Mesothelial cell of epicardium (in vitro differentiated cells): ENCODE measurements around the gene RPS27L. TPM values are rescaled to one million over a fixed set of nuclear protein-coding genes. Genes with fewer than 3 reads are reported as not detected.

ENCODE experiments used
- DNase-seq, 2 experiments: peaks; one replicate each; pipeline ENCODE4 v3.0.0; 2021; ENCODE audit warnings: low spot score in 2 of 2; ENCODE audit not compliant: unreplicated experiment in 2 of 2
- H3K27ac Mint-ChIP-seq: 2 replicates; pipeline ENCODE4 v1.8.0; 2021; ENCODE audit warnings: mixed read lengths
- H3K27me3 Mint-ChIP-seq: 2 replicates; pipeline ENCODE4 v1.8.0; 2021; ENCODE audit warnings: low read depth, mixed read lengths
- H3K36me3 Mint-ChIP-seq: 2 replicates; pipeline ENCODE4 v1.8.0; 2021; ENCODE audit warnings: mixed read lengths
- H3K4me1 Mint-ChIP-seq: 2 replicates; pipeline ENCODE4 v1.8.0; 2021; ENCODE audit warnings: mixed read lengths
- H3K4me3 Mint-ChIP-seq: 2 replicates; pipeline ENCODE4 v1.8.0; 2021; ENCODE audit warnings: mild to moderate bottlenecking, moderate library complexity, mixed read lengths
- H3K9me3 Mint-ChIP-seq: 2 replicates; pipeline ENCODE4 v1.8.0; 2021; ENCODE audit warnings: mixed read lengths
- CTCF ChIP-seq: fragments of 200-600 bp; sonication (generic); IDR thresholded peaks from one replicate; pipeline ENCODE4 v1.5.0; 2021; ENCODE audit warnings: antibody characterized with exemption; ENCODE audit not compliant: unreplicated experiment
- total RNA-seq: library from RNA; stranded (reverse); gene quantifications from 3 replicates; pipeline ENCODE4 v1.2.1, GENCODE V29; 2021

The RPS27L gene
- total RNA-seq, 1 donor from 2014 or later: 130 TPM

GRCh38 chr15:63194302-63194701 lies 37.0 kb upstream of the RPS27L start:
- no peak for TF ChIP-seq CTCF
- Mint-ChIP-seq H3K36me3 (no peaks in the 10 kb centered on the region), H3K4me3 (no peak overlapping the region), H3K27me3 (no peaks in the 10 kb centered on the region), H3K4me1 (peaks cover 45% of the 10 kb centered on the region), H3K27ac (no peak overlapping the region), H3K9me3 (no peaks in the 10 kb centered on the region)
- DNase-seq: no peak

DNA sequence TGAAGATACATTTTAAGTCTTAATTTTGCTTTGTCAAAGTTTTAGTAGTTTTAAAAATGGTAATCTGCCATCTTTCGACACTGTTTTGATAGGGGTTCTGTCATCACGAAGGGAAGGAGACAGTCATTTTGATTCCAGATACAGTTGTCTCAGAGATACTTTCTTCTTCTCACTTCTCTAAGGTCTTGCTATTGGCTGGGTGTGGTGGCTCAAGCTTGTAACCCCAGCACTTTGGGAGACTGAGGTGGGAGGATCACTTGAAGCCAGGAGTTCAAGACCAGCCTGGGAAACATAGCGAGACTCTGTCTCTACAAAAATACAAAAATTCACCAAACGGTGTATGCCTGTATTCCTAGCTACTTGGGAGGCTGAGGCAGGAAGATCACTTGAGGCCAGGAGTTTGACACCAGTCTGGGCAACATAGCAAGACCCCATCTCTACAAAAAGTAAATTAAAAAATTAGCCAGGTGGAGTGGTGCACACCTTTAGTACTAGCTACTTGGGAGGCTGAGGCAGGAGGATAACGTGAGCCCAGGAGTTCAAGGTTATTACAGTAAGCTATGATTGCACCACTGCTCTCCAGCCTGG lies 35.4 kb upstream of the RPS27L start:
- Mint-ChIP-seq H3K27me3 (no peaks in the 10 kb centered on the region), H3K9me3 (no peaks in the 10 kb centered on the region), H3K36me3 (no peaks in the 10 kb centered on the region), H3K4me1 (peaks cover 38% of the 10 kb centered on the region), H3K4me3 (no peak overlapping the region), H3K27ac (no peak overlapping the region)
- no peak for DNase-seq
- no peak for TF ChIP-seq CTCF

GRCh38 chr15:63191895-63192618 lies 34.8 kb upstream of the RPS27L start:
- TF ChIP-seq CTCF: no peak
- H3K27me3 Mint-ChIP-seq: no peaks in the 10 kb centered on the region
- no peak overlapping the region for H3K27ac Mint-ChIP-seq
- no peaks in the 10 kb centered on the region for H3K9me3 Mint-ChIP-seq
- H3K4me3 Mint-ChIP-seq: no peak overlapping the region
- H3K4me1 Mint-ChIP-seq: peaks cover 36% of the 10 kb centered on the region
- no peak for DNase-seq
- H3K36me3 Mint-ChIP-seq: no peaks in the 10 kb centered on the region

- Mint-ChIP-seq H3K4me1 (peaks cover 36% of the 10 kb centered on the region), H3K27ac (no peak overlapping the region), H3K27me3 (no peaks in the 10 kb centered on the region), H3K4me3 (peak overlapping the region; percentile 93), H3K36me3 (no peaks in the 10 kb centered on the region), H3K9me3 (no peaks in the 10 kb centered on the region)
- TF ChIP-seq CTCF: no peak
- no peak for DNase-seq
Measured at GRCh38 chr15:63190769-63191649, 33.7 kb upstream of the RPS27L start.

- H3K27ac Mint-ChIP-seq: no peak overlapping the region
- H3K4me3 Mint-ChIP-seq: peak overlapping the region; percentile 93
- TF ChIP-seq CTCF: no peak
- no peaks in the 10 kb centered on the region for H3K36me3 Mint-ChIP-seq
- no peaks in the 10 kb centered on the region for H3K9me3 Mint-ChIP-seq
- no peak for DNase-seq
- H3K27me3 Mint-ChIP-seq: no peaks in the 10 kb centered on the region
- peaks cover 29% of the 10 kb centered on the region for H3K4me1 Mint-ChIP-seq
Measured at GRCh38 chr15:63189941-63190768, 32.9 kb upstream of the RPS27L start.
